HG02610 (cell line): Measurements from ENCODE around the gene IQCK.
"Not testable (repeated sequence)": the region's sequence is repeated elsewhere in the genome, so short reads cannot be mapped to it uniquely, and the experiment has no call there.

ENCODE experiments used
- ATAC-seq: cut with Tn5 transposase; IDR thresholded peaks from one replicate; pipeline ENCODE4 v1.9.1; 2021; ENCODE audit warnings: mild to moderate bottlenecking, moderate library complexity; ENCODE audit not compliant: unreplicated experiment

IQCK gene

GRCh38 chr16:19716183-19716582 is 1.9 kb upstream of the IQCK start:
- ATAC-seq, result no peak

GRCh38 chr16:19716728-19717127 is 1.3 kb upstream of the IQCK start:
- not testable (repeated sequence) for ATAC-seq

GRCh38 chr16:19717314-19717713 is 757 bp upstream of the IQCK start:
- no peak for ATAC-seq

- no peak for ATAC-seq
Measured at GRCh38 chr16:19718624-19718965, 524 bp downstream of the IQCK start.

GRCh38 chr16:19722269-19722952 is 4.3 kb downstream of the IQCK start:
- no peak for ATAC-seq

- ATAC-seq, result no peak
Measured at GRCh38 chr16:19722981-19723380, 4.9 kb downstream of the IQCK start.

GRCh38 chr16:19728636-19728965 is 10.5 kb downstream of the IQCK start:
- ATAC-seq, result no peak

GRCh38 chr16:19733551-19733950 is 15.5 kb downstream of the IQCK start:
- ATAC-seq, result no peak

- no peak for ATAC-seq
Measured at GRCh38 chr16:19735074-19735867, 17.2 kb downstream of the IQCK start.

GRCh38 chr16:19737306-19738038 is 19.4 kb downstream of the IQCK start:
- no peak for ATAC-seq

GRCh38 chr16:19741354-19741753 is 23.3 kb downstream of the IQCK start:
- no peak for ATAC-seq

- ATAC-seq, result no peak
Measured at GRCh38 chr16:19743816-19744159, 25.7 kb downstream of the IQCK start.

- ATAC-seq, result no peak
Measured at GRCh38 chr16:19744670-19745069, 26.6 kb downstream of the IQCK start.

- ATAC-seq, result no peak
Measured at GRCh38 chr16:19745286-19746010, 27.4 kb downstream of the IQCK start.

GRCh38 chr16:19746561-19746960 is 28.5 kb downstream of the IQCK start:
- no peak for ATAC-seq

- no peak for ATAC-seq
Measured at GRCh38 chr16:19748389-19749168, 30.5 kb downstream of the IQCK start.

GRCh38 chr16:19749571-19750080 is 31.6 kb downstream of the IQCK start:
- ATAC-seq, result no peak

GRCh38 chr16:19751478-19752385 is 33.7 kb downstream of the IQCK start:
- no peak for ATAC-seq
